Stimulated activated CD4-positive, alpha-beta T cell treated with anti-CD3 and anti-CD28 coated beads, TNF-alpha, amount 100 ng/mL, for 1 hour (primary cell): ENCODE measurements around the gene PALB2.
A peak's percentile ranks its signal among the peaks of the same experiment; 100 is the strongest.

Experiments used
- DNase-seq, 3 donors: peaks; one replicate each; pipeline ENCODE4 v3.0.0-alpha.2; 2020; ENCODE audit warnings: low read depth in 3 of 3, low spot score in 1 of 3

The PALB2 gene

DNA sequence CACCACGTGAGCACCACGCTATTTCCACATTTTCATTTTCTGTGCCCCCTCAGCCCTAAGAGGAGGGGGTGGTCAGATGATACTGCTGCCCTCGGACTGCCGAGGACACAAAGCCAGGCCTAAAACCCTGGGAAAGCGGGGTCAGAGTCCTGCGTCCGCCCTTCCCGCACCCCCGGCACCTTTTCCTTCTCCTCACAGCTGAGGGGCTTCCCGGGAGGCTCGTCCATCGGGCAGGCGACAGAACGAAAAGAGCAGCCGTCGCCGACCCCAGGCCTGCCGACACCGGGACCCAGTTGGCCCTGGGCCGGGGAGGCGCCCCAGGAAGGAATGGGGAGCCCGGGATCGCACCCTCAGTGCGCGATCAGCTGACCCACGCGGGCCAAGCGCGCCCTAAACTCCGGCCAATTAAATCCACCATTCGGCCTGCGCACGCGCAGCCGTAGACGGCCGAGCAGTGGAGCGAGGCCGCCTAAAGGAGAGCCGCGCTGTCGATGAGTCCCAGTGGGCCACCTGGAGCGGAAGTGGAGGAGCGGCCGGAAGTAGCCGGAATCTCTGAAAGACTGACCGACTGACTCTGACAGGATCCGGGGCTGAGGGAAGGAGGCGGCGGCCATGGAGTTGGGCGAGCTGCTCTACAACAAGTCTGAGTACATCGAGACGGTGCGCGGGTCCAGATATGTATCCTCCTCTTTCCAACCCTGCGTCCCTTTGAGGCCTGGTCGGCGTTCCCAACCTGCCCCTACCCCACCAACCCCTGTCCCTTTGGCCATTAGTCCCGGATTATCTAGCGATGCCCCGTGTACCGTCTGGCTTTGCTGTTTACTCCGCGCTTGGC, at the start of gene PALB2, which contains the start of gene DCTN5:
PALB2 (minus strand) TSS at position 380 of the 835 bp plus-strand sequence; CDS start at position 227, 153 bp downstream.
DCTN5 (plus strand) TSS at position 536 of the 835 bp plus-strand sequence; CDS start at position 613, 77 bp downstream.
- peak; percentile 52 to 73 (median 63) for DNase-seq

DNA sequence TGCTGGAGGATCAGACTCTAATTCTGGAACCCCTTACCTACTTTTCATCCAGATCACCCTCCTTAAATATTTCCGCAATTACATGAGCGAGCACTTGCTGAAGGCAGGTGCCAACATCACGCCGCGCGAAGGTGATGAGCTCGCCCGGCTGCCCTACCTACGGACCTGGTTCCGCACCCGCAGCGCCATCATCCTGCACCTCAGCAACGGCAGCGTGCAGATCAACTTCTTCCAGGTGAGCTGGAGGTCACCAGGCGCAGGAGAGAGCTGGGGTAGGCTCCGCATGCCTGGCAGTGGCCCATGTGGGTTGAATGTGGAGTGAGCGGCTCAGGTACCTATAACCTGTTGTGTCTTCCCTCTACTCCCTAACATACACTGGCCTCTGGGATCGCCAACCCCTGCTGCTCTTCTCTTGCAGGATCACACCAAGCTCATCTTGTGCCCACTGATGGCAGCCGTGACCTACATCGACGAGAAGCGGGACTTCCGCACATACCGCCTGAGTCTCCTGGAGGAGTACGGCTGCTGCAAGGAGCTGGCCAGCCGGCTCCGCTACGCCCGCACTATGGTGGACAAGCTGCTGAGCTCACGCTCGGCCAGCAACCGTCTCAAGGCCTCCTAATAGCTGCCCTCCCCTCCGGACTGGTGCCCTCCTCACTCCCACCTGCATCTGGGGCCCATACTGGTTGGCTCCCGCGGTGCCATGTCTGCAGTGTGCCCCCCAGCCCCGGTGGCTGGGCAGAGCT, 48.5 kb upstream of the PALB2 start:
- no peak for DNase-seq

DNA sequence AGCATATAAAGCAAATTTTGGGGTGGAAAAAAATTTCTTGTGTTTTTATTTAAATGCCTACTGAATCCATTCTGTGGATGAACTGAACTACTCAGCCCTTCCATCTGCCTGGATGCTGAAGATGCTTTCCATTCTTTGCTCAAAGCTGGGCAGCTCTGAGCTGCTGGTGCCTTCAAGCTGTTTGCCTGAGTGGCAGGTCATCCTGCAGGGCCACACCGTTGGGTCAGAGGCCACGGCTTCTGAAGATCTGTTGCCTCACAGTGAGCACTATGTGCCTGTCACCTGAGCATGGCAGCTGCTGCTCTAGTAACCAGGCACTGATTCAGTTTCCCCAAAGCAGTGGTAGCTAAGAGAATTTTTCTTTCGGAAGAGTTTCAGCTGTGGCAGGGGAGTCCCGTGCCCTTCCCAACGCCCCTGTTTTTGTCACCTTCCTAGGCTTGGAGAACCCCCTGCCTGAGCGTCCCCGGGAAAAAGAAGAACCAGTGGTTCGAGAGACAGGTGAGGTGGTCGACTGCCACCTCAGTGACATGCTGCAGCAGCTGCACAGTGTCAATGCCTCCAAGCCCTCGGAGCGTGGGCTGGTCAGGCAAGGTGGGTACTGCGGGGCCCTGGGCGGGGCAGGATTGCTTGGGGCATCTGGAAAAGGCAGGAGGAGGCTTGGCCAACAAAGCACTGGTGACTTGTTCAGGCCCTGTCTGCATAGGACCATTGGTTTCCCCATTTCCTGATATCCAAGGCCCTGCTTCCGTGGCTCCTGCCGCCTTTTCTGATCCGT, 46.1 kb upstream of the PALB2 start:
- DNase-seq = no peak

DNA sequence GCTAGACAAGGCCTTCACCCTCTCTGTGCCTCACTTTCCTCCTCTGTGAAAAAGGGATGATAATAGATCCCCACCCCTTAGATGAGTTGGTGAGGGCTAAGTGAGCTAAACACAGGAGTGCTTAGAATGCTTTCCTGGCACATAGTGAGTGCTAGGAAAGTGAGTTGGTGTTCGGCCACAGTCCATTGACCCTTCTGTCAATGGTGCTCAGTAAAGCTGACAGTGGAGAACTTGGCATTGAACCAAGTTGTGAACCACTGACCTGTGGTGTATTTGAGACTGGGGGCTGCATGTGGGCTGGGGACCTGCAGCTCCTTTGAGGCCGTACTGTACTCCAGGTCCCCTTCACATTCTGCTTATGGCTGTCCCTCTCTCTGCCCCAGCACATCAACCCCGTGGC, 42.4 kb upstream of the PALB2 start:
- DNase-seq = no peak

DNA sequence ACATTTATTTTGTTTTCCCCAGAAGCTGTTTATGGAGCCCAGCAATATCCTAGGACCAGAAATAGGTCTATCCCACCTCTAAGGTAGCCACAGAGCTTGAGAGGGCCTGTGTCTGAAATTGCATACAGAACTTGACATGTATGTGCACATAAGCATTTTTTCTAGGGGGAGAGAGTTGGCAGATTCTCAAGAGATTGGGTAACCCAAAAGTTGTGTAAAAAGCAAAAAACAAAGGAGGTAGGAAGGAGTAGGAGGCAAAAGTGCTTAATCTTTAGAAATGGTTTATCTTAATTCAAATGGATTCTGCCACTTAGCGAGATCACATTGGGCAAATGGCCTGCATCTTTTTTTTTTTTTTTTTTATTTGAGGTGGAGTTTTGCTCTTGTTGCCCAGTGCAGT, 41.1 kb upstream of the PALB2 start:
- no peak for DNase-seq

DNA sequence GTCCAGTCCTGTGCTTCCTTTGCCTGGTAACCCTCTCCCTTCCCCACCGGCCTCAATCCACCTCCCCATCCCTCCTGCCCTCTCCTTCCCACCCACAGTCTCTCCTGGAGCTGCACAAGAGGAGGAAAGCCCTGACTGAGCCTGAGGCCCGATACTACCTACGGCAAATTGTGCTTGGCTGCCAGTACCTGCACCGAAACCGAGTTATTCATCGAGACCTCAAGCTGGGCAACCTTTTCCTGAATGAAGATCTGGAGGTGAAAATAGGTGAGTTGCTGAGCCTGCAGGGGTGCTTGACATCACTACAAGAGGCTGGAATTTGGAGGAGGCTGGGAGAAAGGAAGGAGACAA, 38.9 kb upstream of the PALB2 start:
- DNase-seq = no peak

DNA sequence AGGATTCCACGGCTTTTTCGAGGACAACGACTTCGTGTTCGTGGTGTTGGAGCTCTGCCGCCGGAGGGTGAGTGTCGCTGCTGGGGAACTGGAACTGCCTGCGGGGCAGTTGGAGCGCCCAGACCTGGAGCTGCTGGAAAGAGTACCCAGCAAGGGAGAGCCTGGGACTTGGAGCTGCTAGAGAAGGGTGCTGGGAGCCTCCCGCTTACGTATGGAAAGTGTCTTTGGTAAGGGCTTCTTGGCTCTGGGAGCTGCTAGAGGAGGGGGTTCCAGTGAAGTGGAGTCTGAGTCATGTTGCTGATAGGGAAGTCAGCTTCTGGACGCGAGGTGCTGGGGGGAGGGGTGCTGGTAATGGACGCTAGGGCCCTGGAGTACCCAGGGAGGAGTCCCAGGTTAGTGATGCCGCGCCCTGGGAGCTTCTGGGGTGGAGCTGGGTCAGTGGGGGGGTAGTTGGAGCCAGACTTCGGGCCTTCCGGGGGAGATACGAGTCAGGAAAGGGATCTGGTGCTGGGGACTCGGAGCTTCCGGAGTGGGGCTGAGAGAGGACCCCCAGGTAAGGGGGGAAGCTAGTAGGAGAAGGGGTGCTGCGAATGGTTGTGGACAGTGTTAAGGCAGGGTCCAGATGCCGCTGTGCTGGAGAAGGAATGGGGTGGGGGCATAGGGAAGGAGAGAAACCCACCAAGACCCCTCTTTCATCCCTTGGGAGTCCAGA, 38.3 kb upstream of the PALB2 start:
- no peak for DNase-seq

DNA sequence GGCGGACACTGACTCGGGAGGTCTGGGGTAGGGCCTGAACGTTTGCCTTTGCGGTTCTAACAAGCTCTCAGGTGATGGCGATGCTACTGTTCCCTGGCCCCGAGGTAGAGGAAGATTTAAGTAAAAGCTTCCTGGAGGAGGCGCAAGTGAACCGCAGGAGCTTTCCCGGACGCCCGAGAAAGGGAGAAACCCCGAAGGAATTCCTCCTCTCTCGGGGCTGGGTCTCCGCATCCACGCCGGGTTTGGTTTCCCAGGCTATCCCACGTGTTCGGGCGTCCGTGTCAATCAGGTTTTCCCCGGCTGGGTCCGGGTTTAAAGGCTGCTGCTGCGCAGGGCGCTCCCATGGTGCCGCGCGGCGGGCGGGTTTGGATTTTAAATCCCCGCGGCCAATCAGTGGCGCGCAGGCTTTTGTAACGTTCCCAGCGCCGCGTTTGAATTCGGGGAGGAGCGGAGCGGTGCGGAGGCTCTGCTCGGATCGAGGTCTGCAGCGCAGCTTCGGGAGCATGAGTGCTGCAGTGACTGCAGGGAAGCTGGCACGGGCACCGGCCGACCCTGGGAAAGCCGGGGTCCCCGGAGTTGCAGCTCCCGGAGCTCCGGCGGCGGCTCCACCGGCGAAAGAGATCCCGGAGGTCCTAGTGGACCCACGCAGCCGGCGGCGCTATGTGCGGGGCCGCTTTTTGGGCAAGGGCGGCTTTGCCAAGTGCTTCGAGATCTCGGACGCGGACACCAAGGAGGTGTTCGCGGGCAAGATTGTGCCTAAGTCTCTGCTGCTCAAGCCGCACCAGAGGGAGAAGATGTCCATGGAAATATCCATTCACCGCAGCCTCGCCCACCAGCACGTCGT, 37.5 kb upstream of the PALB2 start, which contains the start of gene PLK1:
PLK1 (plus strand) TSS at position 460 of the 844 bp plus-strand sequence; CDS start at position 504, 44 bp downstream.
- peak; percentile 8 to 66 (median 28) for DNase-seq

DNA sequence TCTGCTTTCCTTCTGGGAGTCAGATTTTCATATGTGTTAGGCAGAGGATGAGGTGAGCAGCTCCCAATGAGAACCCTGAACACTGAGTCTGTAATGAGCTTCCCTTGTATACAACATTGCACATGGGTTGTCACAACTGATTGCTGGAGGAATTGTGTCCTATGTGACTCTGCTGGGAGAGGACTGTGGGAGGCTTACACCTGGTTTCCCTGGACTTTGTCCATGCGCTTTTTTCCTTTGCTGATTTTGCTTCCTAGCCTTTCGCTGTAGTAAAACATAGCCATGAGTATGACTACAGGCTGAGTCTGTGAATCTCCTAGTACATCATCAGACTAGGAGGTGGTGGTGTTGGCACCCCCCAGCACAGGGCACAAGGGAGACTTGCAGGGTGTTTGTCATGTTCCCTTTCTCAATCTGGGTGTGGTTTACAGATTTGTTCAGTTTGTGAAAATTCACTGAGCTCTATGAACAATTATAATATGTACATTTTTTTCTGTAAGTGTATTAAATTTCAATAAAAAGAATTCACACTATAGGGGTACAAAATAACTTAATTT, 35.9 kb upstream of the PALB2 start:
- no peak for DNase-seq

DNA sequence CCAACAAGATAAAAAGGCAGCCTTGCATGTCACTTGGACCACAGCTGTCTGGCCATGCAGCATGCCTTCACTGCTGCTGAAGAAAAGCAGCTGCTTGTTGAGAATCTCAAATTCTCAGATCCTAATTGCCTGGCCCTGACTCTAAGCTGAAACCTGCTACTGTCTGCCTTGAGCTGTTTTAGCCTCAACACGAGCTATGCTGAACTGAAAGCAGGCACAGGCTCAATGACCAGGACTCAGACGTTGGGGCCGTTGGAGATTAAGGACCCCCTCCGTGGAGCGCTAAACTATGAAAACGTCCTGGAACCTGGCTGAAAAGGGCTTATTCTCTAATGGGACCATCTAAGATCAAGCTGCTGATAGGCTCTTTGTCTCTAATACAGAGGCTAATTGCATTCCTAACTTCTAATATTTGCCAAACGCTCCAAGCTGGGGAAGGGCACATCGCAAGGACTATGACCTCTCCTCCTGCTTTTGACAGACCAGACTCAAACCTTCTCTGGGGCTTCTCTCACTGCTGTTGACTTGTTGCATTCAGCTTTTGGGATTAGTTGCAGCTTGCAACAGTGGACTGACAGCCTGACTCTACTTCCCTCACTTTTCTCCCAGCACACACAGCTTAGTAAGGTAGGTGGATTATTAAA, 33.0 kb upstream of the PALB2 start:
- no peak for DNase-seq

DNA sequence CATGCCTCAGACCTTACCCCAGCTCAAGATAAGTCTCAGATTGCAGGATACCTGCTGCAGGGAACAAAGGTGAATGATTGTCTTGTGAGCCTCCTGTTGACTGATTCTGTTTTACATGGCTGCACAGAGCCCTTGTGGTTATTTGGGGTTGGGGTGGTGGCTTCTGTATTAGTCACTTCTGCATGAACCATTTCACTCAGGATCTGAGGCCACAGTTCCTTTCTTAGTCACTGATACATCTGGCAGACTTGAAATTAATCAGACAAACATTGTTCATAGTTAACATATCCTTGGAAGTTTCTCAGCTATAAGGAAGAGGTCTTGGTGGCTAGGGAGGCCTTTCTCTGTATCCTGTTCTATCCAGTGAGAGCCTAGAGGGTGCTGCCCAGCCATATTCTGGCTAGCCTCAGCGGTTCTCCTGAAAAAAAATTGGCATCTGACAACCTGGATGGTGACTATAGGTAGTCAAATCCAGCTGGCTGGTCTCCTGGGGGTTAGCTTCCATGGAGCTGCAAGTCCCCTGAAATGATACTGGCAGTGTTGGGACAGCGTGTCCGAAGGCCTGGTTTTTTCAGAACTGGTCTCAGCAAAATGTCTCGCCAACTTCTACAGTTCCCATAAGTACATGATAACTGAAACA, 29.1 kb upstream of the PALB2 start:
- DNase-seq = no peak

DNA sequence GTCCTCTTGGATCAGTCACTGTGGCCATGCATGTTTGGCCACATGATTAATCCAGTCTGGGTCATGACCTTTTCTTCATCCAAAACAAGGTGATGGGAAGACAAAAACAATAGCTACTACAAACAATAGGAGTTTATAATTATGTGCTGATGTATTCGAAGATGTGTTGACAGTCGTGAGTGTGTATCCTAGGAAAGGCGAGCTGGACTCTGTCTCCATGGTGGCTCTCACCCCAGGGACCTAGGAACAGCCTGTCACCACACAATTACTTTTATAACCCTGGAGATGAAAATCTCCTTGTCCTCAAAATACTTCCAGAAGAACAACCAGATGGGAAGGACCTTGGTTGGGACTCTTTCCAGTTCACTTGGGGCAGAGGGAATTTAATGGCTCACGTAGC, 27.8 kb upstream of the PALB2 start:
- no peak for DNase-seq

DNA sequence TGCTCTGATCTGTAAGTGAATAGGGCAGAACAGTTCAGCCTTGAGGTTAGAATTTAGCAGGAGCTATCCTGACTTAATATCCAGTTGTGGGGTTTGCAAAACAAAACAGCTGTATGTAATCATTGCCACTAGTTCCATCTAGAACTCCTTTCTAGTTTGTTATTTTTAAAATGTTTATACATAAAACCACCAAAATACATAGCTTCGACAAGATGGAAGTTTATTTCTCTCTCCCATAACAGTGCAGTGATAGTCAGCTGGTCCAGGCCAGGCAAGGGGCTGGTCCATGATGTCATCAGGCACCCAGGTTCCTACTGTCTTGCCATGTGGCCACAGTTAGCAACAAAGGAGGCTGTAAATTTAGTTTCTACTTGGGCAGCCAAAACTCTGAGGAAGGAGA, 27.1 kb upstream of the PALB2 start:
- no peak for DNase-seq

DNA sequence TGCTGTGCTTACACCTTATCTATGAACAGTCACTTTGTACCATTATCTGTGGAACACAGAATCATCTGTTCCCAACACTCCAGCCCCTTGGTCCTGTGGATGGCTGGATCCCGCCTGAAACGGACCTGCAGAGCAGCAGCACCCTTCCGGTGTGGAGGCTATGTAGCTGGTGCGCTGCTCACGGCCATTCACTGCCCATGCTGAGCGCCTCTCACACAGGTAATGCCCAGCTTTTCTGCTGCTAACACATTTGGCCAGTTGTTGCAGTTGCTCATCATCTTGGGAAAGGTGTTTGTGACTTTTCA, 26.2 kb upstream of the PALB2 start:
- no peak for DNase-seq

DNA sequence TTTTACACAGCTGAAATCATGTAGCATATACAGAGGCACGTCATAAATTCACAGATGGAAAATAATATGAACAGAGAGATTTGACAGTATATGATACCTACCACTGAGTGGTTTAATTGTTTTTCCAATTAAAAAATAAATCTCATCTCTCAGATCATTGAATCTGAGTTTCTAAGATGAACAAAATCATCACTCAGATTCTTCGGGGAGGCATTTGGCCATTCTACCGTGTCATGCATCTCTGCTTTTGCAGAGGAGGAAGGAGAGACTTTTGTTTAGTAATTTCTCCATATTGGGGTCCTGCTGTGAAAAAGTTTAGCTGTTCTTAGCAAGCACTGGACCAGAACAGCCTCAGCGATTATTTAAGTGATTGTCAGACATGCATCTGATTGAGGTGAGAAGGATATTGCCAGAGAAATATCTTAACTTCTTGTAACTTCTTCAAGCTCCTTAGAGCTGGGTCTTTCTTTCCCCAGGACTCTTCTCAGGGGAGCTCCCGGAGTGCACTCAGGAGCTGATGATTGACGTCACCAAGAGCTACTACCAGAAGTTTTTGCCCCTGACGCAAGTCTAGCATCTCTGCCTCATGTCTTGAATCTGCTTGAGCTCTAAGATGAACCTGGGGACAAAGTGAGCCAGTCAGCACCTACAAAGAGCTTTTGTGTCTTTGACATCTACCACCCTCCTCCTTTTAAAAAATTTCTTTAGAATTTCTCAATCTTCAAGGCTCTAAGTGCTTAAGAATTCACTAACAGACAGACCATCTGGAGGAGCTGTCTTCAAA, 25.7 kb upstream of the PALB2 start:
- no peak for DNase-seq

DNA sequence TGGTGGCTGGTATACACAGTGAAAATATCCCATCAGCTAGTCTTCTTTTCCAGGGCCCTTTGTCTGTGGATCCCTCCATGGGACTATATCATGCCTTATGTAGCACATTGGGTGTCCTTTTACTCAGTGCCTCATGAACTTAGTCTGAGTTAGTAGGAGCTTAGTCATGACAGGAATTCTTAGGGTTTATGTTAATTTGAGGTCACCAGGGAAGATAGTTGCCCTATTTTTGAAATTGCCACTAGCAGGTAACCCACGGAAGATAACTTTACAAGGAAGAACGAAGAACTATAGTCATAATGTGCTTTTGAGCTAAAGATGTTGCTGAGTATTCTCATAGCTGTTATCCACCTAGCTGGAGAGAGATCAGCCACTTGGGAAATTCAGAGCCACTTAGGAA, 22.8 kb upstream of the PALB2 start:
- DNase-seq = no peak

DNA sequence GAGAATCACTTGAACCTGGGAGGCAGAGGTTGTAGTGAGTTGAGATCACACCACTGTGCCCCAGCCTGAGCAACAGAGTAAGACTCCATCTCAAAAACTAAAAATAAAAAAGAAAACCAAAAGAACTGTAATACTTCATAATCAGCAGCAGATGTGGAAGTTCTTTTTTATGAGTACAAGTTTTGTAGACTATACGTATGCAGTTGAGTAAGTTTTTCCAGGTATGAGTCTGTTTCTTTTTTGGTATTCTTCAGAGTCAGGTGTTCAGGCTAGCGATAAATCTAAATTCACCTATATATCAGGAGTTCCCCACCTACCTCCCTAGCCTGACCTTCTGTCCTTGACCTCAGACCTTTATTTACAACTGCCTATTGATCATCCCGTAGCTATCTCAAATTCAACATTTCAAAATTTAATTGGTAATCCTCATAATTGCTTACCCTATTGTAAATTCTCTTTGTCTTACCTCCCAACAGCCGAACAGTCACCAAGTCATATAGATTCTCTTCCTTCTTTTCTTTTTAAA, 10.9 kb upstream of the PALB2 start:
- DNase-seq = no peak
